IPS-NIHi7 (cell line): ENCODE data around the gene E4F1.
A peak's percentile ranks its signal among the peaks of the same experiment; 100 is the strongest.

Source experiments
- DNase-seq: peaks from one replicate; pipeline ENCODE4 v3.0.0; 2012; ENCODE audit warnings: mixed read lengths; ENCODE audit errors: extremely low spot score

E4F1 gene

GRCh38 chr16:2275476-2276367 lies 52.3 kb downstream of the E4F1 start:
- DNase-seq: no peak

- no peak for DNase-seq
Observed at GRCh38 chr16:2276368-2277195, 53.2 kb downstream of the E4F1 start.

GRCh38 chr16:2277466-2278271 lies 54.3 kb downstream of the E4F1 start:
- DNase-seq: no peak

- peak; percentile 64 for DNase-seq
Observed at GRCh38 chr16:2278272-2278608, 54.8 kb downstream of the E4F1 start.

- no peak for DNase-seq
Observed at GRCh38 chr16:2278956-2279800, 55.8 kb downstream of the E4F1 start.

GRCh38 chr16:2280461-2280860 lies 57.1 kb downstream of the E4F1 start:
- no peak for DNase-seq

GRCh38 chr16:2280981-2281542 lies 57.7 kb downstream of the E4F1 start:
- DNase-seq: peak; percentile 59

GRCh38 chr16:2282262-2282661 lies 58.9 kb downstream of the E4F1 start:
- no peak for DNase-seq

- no peak for DNase-seq
Observed at GRCh38 chr16:2282866-2283555, 59.6 kb downstream of the E4F1 start.

GRCh38 chr16:2284001-2284770 lies 60.8 kb downstream of the E4F1 start:
- no peak for DNase-seq

GRCh38 chr16:2284797-2285576 lies 61.6 kb downstream of the E4F1 start:
- no peak for DNase-seq
